A673 (cell line): ENCODE measurements around the gene GAL3ST2.

Experiments
- EZH2 ChIP-seq: fragments of 200-600 bp; sonication (generic); IDR thresholded peaks from 2 replicates; pipeline ENCODE4 v1.6.1; 2017; ENCODE audit warnings: borderline replicate concordance, low read depth, mild to moderate bottlenecking, mixed read lengths, antibody characterized with exemption, low read length; ENCODE audit not compliant: poor library complexity, severe bottlenecking
- TF ChIP-seq, protein P1 (sequence below): fragments of 300-800, 200-600 bp; sonication (generic); conservative IDR thresholded peaks from 2 replicates; pipeline ENCODE4 v1.5.1; 2017; ENCODE audit warnings: low read depth, mild to moderate bottlenecking, antibody characterized with exemption, low read length, moderate library complexity, mixed read lengths

DNA sequence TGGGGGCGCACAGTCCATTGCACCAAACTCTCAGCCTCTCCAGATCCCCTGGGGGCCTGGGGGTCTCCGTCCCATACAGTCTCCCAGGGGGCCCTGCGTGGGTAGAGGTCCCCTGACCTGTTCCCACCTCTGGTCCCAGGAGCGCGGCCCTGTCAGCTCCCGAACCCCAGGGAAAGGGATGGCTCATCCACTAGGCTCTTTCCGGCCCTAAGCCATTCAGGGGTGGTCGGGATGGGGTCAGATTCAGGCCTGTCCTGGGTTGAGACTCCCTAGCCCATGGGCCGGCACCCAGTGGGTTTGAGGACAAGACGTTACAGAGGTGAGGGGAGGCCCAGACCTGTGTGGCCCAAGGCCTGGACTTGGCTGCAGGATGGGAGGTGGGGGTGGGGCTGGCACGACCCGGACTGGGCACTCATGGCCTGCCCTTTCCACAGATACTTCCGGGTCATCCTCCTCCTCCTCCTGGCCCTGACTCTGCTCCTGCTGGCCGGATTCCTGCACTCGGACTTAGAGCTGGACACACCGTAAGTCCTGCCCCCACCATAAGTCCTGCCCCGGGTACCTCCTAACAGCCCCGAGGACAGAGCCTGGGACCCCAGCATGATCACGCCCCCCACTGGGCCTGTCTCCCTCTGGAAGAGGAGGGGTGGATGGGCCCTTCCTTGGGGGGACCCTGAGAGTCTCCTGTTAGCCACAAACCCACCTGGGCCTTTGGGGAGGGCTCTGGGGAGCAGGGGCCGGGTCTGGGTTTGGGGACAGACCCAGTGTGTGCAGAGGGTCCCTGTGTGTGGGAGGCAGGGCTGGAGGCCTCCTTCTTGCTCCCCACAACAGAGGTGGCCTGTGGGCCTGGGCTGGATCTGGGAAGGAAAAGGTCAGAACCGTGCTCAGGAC, 22.3 kb downstream of the GAL3ST2 start:
- TF ChIP-seq, protein P1, sequence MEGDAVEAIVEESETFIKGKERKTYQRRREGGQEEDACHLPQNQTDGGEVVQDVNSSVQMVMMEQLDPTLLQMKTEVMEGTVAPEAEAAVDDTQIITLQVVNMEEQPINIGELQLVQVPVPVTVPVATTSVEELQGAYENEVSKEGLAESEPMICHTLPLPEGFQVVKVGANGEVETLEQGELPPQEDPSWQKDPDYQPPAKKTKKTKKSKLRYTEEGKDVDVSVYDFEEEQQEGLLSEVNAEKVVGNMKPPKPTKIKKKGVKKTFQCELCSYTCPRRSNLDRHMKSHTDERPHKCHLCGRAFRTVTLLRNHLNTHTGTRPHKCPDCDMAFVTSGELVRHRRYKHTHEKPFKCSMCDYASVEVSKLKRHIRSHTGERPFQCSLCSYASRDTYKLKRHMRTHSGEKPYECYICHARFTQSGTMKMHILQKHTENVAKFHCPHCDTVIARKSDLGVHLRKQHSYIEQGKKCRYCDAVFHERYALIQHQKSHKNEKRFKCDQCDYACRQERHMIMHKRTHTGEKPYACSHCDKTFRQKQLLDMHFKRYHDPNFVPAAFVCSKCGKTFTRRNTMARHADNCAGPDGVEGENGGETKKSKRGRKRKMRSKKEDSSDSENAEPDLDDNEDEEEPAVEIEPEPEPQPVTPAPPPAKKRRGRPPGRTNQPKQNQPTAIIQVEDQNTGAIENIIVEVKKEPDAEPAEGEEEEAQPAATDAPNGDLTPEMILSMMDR, result no peak
- TF ChIP-seq EZH2, result no peak
